Transverse colon (tissue), 4 donors: ENCODE measurements around the gene GPLD1. TPM values are rescaled to one million over a fixed set of nuclear protein-coding genes. Genes with fewer than 3 reads are reported as not detected.

Experiments
- DNase-seq: peaks from one replicate; pipeline ENCODE4 v3.0.0-alpha.2; 2019
- H3K27ac ChIP-seq, 4 donors: fragments of 200-600 bp; sonication (generic); 2 replicates each; pipeline ENCODE4 v1.5.1; 2016 to 2018; ENCODE audit warnings: inconsistent platforms in 4 of 4
- H3K27me3 ChIP-seq: fragments of 200-600 bp; sonication (generic); 2 replicates; pipeline ENCODE4 v1.5.1; 2017; ENCODE audit warnings: inconsistent platforms
- H3K36me3 ChIP-seq, 4 donors: fragments of 200-600 bp; sonication (generic); 2 replicates each; pipeline ENCODE4 v1.5.1; 2017 to 2019; ENCODE audit warnings: inconsistent platforms in 4 of 4
- H3K4me1 ChIP-seq, 4 donors: fragments of 200-600 bp; sonication (generic); 2 replicates each; pipeline ENCODE4 v1.5.1; 2017 to 2020; ENCODE audit warnings: inconsistent platforms in 4 of 4
- H3K4me3 ChIP-seq, 4 donors: fragments of 200-600 bp; sonication (generic); 1 replicate in 1 of 4; 2 replicates in 3 of 4; pipeline versions ENCODE4 v1.5.1 to v1.6.1; 2017 to 2019; ENCODE audit warnings: inconsistent platforms in 4 of 4
- H3K9me3 ChIP-seq, 2 donors: fragments of 200-600 bp; sonication (generic); 2 replicates each; pipeline ENCODE4 v1.5.1; 2017 to 2019; ENCODE audit warnings: inconsistent platforms in 2 of 2
- EP300 ChIP-seq: sonication (generic); formaldehyde crosslinking; IDR thresholded peaks from one replicate; pipeline ENCODE4 v1.6.1; 2017; ENCODE audit warnings: antibody characterized with exemption, low read depth
- POLR2A ChIP-seq: fragments of 450-650 bp; IDR thresholded peaks from one replicate; pipeline ENCODE4 v1.6.1; 2016; ENCODE audit warnings: antibody characterized with exemption, mild to moderate bottlenecking, moderate library complexity
- POLR2AphosphoS5 ChIP-seq, 3 donors: sonication (generic); formaldehyde crosslinking; IDR thresholded peaks; one replicate each; pipeline ENCODE4 v1.6.1; 2016; ENCODE audit warnings: antibody characterized with exemption in 3 of 3
- WGBS, 2 donors: methylation state at CpG; one replicate each; pipeline ENCODE4 v1.1.5; 2018; ENCODE audit warnings: low coverage in 1 of 2; 5-methylcytosine and 5-hydroxymethylcytosine counted together
- in situ Hi-C, 4 donors: fragments of 200-750 bp; cut with MboI; loops; one replicate each; pipeline versions ENCODE4 v1.15.0 to v1.15.1; 2017; ENCODE audit warnings: low sequenced_read_pairs in 3 of 4, low pct_ligation_motif_present in 1 of 4, low pct_unique_long_range_greater_than_20kb in 1 of 4
- intact Hi-C: fragments of 100-400 bp; cut with DNase I; formaldehyde crosslinking; loops from one replicate; pipeline ENCODE4 v1.15.1; 2023; ENCODE audit warnings: low total_unique reads
- total RNA-seq, 4 donors: library from RNA; depleted of rRNA; stranded (reverse); fragments of >200 nt; gene quantifications; one replicate each; pipeline ENCODE4 v1.1.0, GENCODE V29; 2016
- TF ChIP-seq, protein P1 (sequence below), 5 experiments: fragments of 200-600 bp in 3 of 5; fragments of 450-650 bp in 2 of 5; sonication (generic) in 3 of 5; IDR thresholded peaks; 1 replicate in 2 of 5; 2 replicates in 3 of 5; pipeline ENCODE4 v1.5.1; 2016 to 2017; ENCODE audit warnings: antibody characterized with exemption in 5 of 5, inconsistent platforms in 3 of 5, mild to moderate bottlenecking in 2 of 5, moderate library complexity in 1 of 5

GPLD1 gene
- total RNA-seq, 4 donors from 2014 or later = 0.96 to 5.2 (median 1.4) TPM

DNA sequence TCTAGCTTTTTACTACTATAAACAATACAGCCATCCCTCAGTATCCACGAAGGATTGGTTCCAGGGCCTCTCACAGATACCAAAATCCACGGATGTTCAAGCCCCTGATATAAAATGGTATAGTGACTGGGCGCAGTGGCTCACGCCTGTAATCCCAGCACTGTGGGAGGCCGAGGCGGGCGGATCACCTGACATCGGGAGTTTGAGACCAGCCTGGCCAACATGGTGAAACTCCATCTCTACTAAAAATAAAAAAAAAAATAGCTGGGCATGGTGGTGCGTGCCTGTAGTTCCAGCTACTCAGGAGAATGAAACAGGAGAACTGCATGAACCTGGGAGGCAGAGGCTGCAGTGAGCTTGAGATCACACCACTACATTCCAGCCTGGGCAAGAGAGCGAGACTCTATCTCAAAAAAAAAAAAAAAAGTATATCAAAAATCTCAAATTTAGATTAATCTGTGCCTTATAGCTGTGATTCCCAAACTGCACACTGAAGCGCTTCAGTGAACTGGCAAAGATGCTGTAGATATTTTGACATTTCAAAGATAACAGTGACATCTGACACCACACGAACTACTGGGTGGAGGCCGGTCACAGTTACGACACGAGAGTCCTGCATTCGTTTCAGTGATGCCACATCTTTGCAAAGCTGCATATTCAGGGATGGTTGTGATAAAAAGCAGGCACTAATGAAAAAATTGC lies 48.3 kb downstream of the GPLD1 start:
- Histone ChIP-seq H3K4me1 (no peaks in the 10 kb centered on the region), H3K27me3 (no peaks in the 10 kb centered on the region), H3K27ac (no peak overlapping the region), H3K9me3 (no peaks in the 10 kb centered on the region), H3K4me3 (no peak overlapping the region), H3K36me3 (no peaks in the 10 kb centered on the region)
- 82 to 86% methylated on average over 16 of the region's 16 CpGs for WGBS, 2 donors
- intact Hi-C loops = no loop called here
- in situ Hi-C loops = loop anchor here in 1 of 4 donors (25.0 kb wide), 1 partner anchor 246 kb away; no protein-coding TSS in a partner anchor
- TF ChIP-seq POLR2AphosphoS5 (IDR thresholded peaks at IDR 0.05) (no peak), EP300 (no peak), POLR2A (no peak)
- TF ChIP-seq, protein P1, sequence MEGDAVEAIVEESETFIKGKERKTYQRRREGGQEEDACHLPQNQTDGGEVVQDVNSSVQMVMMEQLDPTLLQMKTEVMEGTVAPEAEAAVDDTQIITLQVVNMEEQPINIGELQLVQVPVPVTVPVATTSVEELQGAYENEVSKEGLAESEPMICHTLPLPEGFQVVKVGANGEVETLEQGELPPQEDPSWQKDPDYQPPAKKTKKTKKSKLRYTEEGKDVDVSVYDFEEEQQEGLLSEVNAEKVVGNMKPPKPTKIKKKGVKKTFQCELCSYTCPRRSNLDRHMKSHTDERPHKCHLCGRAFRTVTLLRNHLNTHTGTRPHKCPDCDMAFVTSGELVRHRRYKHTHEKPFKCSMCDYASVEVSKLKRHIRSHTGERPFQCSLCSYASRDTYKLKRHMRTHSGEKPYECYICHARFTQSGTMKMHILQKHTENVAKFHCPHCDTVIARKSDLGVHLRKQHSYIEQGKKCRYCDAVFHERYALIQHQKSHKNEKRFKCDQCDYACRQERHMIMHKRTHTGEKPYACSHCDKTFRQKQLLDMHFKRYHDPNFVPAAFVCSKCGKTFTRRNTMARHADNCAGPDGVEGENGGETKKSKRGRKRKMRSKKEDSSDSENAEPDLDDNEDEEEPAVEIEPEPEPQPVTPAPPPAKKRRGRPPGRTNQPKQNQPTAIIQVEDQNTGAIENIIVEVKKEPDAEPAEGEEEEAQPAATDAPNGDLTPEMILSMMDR (IDR thresholded peaks at IDR 0.05) = no peak
- DNase-seq = no peak

DNA sequence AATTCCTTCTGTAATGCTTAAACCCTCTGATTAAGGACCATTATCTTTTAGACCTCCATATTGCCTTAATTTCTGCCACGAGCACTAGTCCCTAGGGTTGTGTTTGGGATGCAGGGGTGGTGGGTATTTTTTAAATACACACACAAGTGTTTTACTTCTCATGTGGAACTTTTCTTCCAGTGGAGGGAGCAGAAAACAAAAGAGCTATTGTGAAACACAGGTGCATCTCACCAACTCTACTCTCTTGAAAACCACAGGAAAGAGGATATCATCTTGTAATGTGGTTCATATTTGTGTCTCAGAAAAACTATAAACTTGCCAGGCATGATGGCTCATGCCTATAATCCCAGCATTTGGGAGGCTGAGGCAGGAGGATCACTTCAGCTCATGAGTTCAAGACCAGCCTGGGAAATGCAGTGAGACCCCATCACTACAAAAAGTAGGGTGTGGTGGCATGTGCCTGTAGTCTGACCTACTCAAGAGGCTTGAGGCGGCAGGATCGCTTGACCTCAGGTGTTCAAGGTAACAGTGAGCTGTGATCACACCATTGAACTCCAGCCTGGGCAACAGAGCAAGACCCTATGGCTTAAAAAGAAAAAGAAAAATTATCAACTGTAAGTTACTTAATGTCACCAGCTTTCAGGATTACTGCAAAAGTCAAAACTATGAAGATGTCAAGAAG lies 49.4 kb downstream of the GPLD1 start:
- no peaks in the 10 kb centered on the region for H3K27me3 ChIP-seq
- intact Hi-C loops (no loop called here), in situ Hi-C loops (loop anchor here in 3 of 4 donors (10.0 to 25.0 kb wide), 3 partner anchors 65 to 247 kb away; no protein-coding TSS in a partner anchor)
- no peak for DNase-seq
- WGBS, 2 donors = 86 to 88% methylated on average over 2 to 3 of the region's 3 CpGs
- no peaks in the 10 kb centered on the region for H3K36me3 ChIP-seq
- no peak overlapping the region for H3K27ac ChIP-seq
- H3K4me3 ChIP-seq = no peak overlapping the region
- no peak for TF ChIP-seq POLR2AphosphoS5 (IDR thresholded peaks at IDR 0.05)
- TF ChIP-seq, protein P1 (IDR thresholded peaks at IDR 0.05) = no peak
- no peak for TF ChIP-seq POLR2A
- TF ChIP-seq EP300 = no peak
- H3K4me1 ChIP-seq = no peaks in the 10 kb centered on the region
- H3K9me3 ChIP-seq = no peaks in the 10 kb centered on the region

DNA sequence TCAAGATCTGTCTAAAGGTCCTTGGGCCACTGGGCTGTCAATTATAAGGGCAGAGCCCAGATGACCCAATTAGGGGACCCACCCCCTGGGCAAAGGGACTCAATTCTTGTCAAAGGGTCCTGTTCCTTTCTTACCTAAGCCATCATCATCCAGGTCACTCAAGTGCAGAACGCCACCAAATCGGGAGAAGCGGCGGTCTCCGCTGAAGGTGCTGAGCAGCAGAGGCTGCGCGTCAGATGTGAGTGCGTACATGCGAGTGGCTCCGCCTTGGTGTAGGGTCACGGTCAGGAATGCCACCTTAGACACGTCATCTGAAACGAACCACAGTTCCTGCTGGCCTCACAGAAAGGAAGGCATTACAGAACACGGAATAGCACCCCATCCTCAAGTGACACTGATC lies 52.4 kb downstream of the GPLD1 start:
- TF ChIP-seq POLR2AphosphoS5 (IDR thresholded peaks at IDR 0.05) (no peak), EP300 (no peak), POLR2A (no peak)
- TF ChIP-seq, protein P1 (IDR thresholded peaks at IDR 0.05) = no peak
- Histone ChIP-seq H3K27ac (no peak overlapping the region), H3K9me3 (no peaks in the 10 kb centered on the region), H3K4me1 (no peaks in the 10 kb centered on the region), H3K27me3 (no peaks in the 10 kb centered on the region), H3K4me3 (no peak overlapping the region), H3K36me3 (no peaks in the 10 kb centered on the region)
- intact Hi-C loops (no loop called here), in situ Hi-C loops (loop anchor here in 3 of 4 donors (10.0 to 25.0 kb wide), 3 partner anchors 68 to 250 kb away; no protein-coding TSS in a partner anchor)
- no peak for DNase-seq
- 97% methylated on average over 14 of the region's 14 CpGs; no CpG with 5 or more reads in 1 of the 2 donors for WGBS, 2 donors

DNA sequence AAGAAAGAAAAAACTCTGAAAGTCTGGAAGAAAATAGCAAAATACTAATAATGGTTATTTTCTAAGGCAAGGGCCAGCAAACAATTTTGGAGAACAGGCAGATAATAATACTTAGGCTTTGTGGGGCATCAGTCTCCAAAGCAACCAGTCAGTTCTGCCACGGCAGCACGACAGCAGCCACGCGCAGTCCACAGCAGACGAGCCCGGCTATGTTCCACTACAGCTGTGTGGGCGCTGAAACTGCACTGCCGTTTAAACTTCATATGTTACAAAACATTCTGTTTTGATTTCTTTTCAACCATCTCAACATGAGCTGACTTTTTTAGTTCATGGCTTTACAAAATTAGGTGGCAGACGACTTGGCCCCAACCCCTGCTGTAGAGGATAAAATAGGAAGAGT lies 56.8 kb downstream of the GPLD1 start:
- WGBS, 2 donors = 75 to 94% methylated on average over 1 to 9 of the region's 9 CpGs
- Histone ChIP-seq H3K27ac (no peak overlapping the region), H3K4me3 (no peak overlapping the region), H3K27me3 (no peaks in the 10 kb centered on the region), H3K36me3 (no peaks in the 10 kb centered on the region), H3K9me3 (no peaks in the 10 kb centered on the region), H3K4me1 (no peaks in the 10 kb centered on the region)
- TF ChIP-seq, protein P1 (IDR thresholded peaks at IDR 0.05) = no peak
- TF ChIP-seq POLR2AphosphoS5 (IDR thresholded peaks at IDR 0.05) = no peak
- no peak for TF ChIP-seq EP300
- TF ChIP-seq POLR2A = no peak
- intact Hi-C loops = no loop called here
- in situ Hi-C loops = loop anchor here in 3 of 4 donors (10.0 to 25.0 kb wide), 3 partner anchors 72 to 255 kb away; no protein-coding TSS in a partner anchor
- DNase-seq = no peak
